Mucosa of stomach (tissue), 1 donor: ENCODE data around the gene PUM2.
A peak's percentile ranks its signal among the peaks of the same experiment; 100 is the strongest.

Experiments
- H3K27me3 ChIP-seq: one replicate; pipeline ENCODE4 v1.7.0; 2013; ENCODE audit warnings: mild to moderate bottlenecking, low read length; ENCODE audit not compliant: control insufficient read depth, insufficient read depth
- H3K36me3 ChIP-seq: one replicate; pipeline ENCODE4 v1.7.0; 2013; ENCODE audit warnings: low read length; ENCODE audit not compliant: control insufficient read depth, insufficient read depth
- H3K4me1 ChIP-seq: one replicate; pipeline ENCODE4 v1.7.0; 2013; ENCODE audit warnings: mild to moderate bottlenecking, low read length; ENCODE audit not compliant: control insufficient read depth, insufficient read depth
- H3K4me3 ChIP-seq: one replicate; pipeline ENCODE4 v1.7.0; 2013; ENCODE audit warnings: low read length
- H3K9ac ChIP-seq: one replicate; pipeline ENCODE4 v1.7.0; 2013; ENCODE audit warnings: mild to moderate bottlenecking, low read length, moderate library complexity
- H3K9me3 ChIP-seq: one replicate; pipeline ENCODE4 v1.7.0; 2013; ENCODE audit warnings: mild to moderate bottlenecking, low read length, moderate library complexity; ENCODE audit not compliant: control insufficient read depth
- donor health status: Pancreatic carcinoma.

Gene PUM2

DNA sequence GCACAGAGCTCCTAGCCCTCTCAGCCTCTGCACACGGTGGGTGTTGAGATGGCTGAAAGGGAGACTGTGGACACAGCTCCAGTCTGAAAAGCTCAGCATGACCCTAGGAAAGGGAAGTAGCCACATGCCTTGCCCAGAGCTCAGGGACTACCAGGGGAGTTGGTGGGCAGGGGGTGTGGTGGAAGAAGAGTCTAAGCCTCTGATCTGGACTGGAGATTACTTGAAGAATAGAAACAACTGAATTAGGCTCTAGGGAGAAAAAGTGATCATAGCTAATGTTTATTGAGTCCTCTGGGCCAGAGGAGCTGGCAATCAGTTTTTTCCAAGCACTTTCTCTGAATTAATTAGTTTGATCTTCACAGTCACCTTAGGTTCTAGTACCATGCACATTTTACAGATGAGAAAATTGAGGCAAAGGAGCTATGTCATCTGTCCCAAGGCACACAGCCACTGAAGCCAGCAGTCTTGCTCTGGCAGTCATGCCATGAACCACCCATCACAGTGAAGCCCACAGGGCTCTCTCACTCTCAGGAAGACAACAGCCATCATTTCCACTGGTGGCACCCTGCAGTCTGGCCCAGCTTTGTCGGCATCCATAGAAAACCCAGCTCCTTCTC, 136.0 kb downstream of the PUM2 start:
- Histone ChIP-seq H3K9me3 (no peaks in the 10 kb centered on the region), H3K4me1 (peaks cover 100% of the 10 kb centered on the region), H3K9ac (peak overlapping the region; percentile 2)

DNA sequence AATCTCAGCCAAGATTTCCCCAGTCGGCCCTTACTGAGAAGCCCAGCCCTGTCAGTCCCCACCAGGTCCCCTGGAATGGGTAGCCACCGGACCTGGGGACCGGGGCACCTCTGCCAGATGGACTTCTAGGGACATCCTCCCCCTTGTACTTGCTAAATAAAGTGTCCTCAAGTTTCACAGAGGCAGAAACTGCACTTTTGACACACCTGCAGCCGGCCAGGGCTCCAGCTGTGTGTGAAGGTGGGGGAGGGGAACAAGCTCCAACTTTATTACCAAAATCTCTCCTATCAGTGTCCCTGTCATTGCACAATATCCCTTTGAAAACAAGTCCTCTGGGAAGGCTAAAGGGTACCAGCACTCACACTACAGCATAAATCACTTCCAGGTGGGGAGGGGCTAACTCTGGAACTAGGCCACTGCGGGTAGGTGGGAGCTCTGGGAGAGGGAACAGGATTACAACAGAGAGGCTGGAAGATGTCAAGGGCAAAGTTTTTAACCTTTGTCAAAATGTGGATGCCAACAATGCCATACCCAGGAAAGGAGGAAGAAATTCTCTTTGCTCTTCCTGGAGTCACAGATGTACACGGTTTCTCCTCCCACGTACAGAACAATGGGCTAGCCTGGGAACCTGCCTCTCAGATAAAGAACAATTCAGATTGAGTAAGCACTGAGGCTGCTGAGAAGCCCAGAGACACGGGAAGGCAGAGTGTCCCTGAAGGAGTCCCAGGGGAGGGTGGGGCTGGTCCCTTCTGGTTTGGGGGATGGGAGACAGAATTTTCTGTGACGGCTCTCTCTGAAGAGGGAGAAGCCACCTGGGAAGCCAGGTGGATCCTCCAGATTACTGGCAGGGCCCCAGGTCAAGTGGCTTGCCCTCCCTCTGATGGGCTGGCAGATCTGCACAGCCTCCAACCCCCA, 136.7 kb downstream of the PUM2 start:
- Histone ChIP-seq H3K9me3 (no peaks in the 10 kb centered on the region), H3K4me1 (peaks cover 100% of the 10 kb centered on the region), H3K27me3 (no peaks in the 10 kb centered on the region), H3K4me3 (no peak overlapping the region), H3K9ac (peak overlapping the region; percentile 55), H3K36me3 (no peaks in the 10 kb centered on the region)

More for the DNA sequence above, 136.0 kb downstream of the PUM2 start:
- H3K36me3 ChIP-seq, result no peaks in the 10 kb centered on the region
- no peaks in the 10 kb centered on the region for H3K27me3 ChIP-seq
- no peak overlapping the region for H3K4me3 ChIP-seq

DNA sequence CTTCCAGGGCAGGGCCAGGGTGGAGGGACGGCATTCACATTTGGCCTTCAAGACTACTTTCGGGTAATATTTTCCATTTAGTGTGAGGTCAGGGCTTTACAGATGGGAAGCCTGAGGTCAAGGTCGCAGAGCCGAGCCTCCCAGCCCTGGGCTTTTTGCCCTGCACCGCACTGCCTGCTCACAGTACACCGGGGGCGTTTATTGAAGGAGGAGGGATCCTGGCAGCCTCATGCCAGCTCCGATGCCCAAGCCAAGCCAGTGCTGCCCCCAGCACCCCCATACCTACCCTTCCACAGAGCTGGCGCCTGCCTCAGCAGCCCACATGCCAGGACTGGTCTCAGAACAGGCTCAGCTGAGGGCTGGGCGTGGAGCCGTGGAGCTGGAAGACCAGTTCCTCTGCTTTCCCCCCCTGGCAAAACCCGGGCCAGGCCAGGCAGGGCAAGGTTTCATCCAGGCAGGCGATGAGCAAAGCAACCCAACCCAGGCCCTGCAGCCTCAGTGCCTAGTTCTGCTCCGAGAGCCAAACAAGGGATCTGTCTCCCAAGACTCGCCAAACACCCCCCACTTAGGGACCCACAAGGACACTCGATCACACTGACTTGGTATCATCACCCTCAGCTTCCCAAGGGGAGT, 137.7 kb downstream of the PUM2 start:
- Histone ChIP-seq H3K27me3 (no peaks in the 10 kb centered on the region), H3K9ac (peak overlapping the region; percentile 55), H3K36me3 (no peaks in the 10 kb centered on the region), H3K4me1 (peaks cover 100% of the 10 kb centered on the region), H3K9me3 (no peaks in the 10 kb centered on the region), H3K4me3 (peak overlapping the region; percentile 12)

DNA sequence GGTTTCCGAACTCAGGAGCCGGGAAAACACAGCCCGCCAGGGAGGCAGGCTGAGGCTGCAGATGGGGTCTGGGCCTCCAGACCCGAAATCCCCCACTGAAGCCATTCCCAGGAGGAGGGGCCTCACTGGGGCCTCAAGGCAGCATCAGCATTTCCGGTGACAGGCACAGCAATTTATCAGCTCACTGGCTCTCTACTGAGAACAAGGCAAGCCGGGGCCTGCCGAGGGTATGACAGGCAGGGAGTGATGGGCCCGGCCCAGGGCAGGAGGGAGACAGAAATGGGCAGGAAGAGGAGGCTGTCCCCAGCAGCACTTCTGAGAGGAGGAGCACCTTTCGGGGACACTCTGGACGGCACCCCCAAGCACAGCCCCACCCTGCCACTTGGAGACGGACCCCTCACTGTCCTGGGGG, 138.2 kb downstream of the PUM2 start:
- Histone ChIP-seq H3K27me3 (no peaks in the 10 kb centered on the region), H3K9ac (peak overlapping the region; percentile 55), H3K36me3 (no peaks in the 10 kb centered on the region), H3K4me3 (no peak overlapping the region), H3K9me3 (no peaks in the 10 kb centered on the region), H3K4me1 (peaks cover 100% of the 10 kb centered on the region)

- Histone ChIP-seq H3K9me3 (no peaks in the 10 kb centered on the region), H3K9ac (peak overlapping the region; percentile 55), H3K4me3 (no peak overlapping the region)
Observed at GRCh38 chr2:20211860-20212458, 138.7 kb downstream of the PUM2 start.

DNA sequence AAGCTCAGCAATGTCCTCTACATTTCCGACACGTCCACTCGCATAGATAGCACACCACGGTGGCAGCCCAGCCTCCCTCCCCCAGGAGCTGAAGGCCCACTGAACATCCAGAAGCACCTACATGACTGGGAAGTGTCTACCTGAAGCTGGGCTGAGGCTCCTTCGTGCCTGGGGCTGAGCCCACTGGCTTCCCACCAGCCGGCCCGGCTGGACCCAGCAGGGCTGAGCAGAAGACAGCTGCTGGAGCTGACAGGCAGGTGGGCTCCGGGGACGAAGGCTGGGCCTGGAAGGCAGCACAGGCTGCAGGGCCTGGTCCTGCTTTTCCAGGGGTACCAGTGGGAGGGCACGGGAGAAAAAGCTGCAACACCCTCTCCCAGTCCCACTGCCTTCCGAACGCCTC, 139.2 kb downstream of the PUM2 start:
- peak overlapping the region; percentile 57 for H3K9ac ChIP-seq
- peaks cover 100% of the 10 kb centered on the region for H3K4me1 ChIP-seq

More at GRCh38 chr2:20211860-20212458, 138.7 kb downstream of the PUM2 start:
- Histone ChIP-seq H3K27me3 (no peaks in the 10 kb centered on the region), H3K4me1 (peaks cover 100% of the 10 kb centered on the region), H3K36me3 (no peaks in the 10 kb centered on the region)

DNA sequence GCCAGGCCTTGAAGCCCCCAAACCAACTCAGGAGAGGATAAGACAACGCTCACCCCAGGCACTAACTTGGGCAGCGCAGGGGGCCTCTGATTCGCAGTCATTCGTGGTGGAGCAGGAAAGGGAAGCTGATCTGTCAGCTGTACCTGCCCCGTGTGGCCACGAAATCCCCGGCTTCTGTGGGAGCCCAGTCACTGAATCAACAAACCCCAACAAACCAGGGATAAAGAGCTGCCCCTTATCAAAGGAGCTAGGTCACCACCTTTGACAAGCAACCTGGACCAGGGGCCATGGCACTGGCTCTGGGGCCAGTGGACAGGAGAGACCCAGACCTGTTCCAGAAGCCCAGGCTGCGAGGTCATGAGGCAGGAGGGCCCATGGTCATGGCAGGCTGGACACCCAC, 140.2 kb downstream of the PUM2 start:
- Histone ChIP-seq H3K27me3 (no peaks in the 10 kb centered on the region), H3K4me3 (no peak overlapping the region), H3K4me1 (peaks cover 100% of the 10 kb centered on the region), H3K36me3 (no peaks in the 10 kb centered on the region), H3K9ac (peak overlapping the region; percentile 57), H3K9me3 (no peaks in the 10 kb centered on the region)

More for the DNA sequence above, 139.2 kb downstream of the PUM2 start:
- no peaks in the 10 kb centered on the region for H3K27me3 ChIP-seq
- no peaks in the 10 kb centered on the region for H3K36me3 ChIP-seq
- H3K4me3 ChIP-seq, result no peak overlapping the region
- H3K9me3 ChIP-seq, result no peaks in the 10 kb centered on the region

DNA sequence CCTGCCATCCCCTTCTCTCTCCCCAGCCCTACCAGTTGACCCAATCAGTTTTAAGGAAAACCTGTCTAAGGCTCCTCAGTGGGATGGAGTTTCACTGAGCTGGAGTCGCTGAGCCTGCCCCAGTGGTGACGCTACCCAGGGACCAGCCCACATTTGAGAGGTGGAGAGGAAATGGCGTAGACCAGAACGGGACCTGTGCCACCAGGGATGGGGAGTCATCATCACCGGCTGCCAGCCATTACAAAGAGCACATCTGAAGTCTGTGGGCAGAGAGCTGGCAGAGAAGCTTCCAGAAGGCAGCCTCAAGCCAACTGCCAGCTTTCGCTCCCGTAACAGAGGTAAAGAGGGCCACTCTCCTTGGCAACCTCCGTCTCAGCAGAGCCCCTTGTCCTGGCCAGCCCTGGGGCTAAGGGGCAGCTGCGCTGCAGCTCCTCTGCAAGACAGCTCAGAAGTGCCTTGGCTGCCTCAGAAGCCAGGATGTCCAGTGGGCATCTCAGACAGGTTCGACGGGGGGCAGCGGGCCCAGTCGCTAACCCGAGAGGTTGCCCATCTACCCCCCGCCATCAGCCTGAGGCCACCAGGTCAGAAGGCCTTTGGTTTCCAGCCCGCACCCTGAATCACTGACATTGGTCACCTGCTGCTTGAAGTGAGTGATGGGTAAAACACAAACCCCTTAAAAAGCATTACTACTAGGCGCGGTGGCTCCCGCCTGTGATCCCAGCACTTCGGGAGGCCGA, 141.1 kb downstream of the PUM2 start:
- no peaks in the 10 kb centered on the region for H3K27me3 ChIP-seq
- H3K36me3 ChIP-seq, result no peaks in the 10 kb centered on the region
- no peak overlapping the region for H3K4me3 ChIP-seq
- H3K4me1 ChIP-seq, result peaks cover 100% of the 10 kb centered on the region
- no peaks in the 10 kb centered on the region for H3K9me3 ChIP-seq
- peak overlapping the region; percentile 68 for H3K9ac ChIP-seq

- peak overlapping the region; percentile 68 for H3K9ac ChIP-seq
- H3K9me3 ChIP-seq, result no peaks in the 10 kb centered on the region
- no peak overlapping the region for H3K4me3 ChIP-seq
- peaks cover 6% of the 10 kb centered on the region for H3K36me3 ChIP-seq
- no peaks in the 10 kb centered on the region for H3K27me3 ChIP-seq
- peaks cover 90% of the 10 kb centered on the region for H3K4me1 ChIP-seq
Observed at GRCh38 chr2:20208476-20208859, 142.2 kb downstream of the PUM2 start.

GRCh38 chr2:20207051-20207450, 143.6 kb downstream of the PUM2 start:
- Histone ChIP-seq H3K9ac (peak overlapping the region; percentile 40), H3K9me3 (no peaks in the 10 kb centered on the region), H3K4me3 (no peak overlapping the region), H3K36me3 (peaks cover 11% of the 10 kb centered on the region), H3K4me1 (peaks cover 75% of the 10 kb centered on the region), H3K27me3 (no peaks in the 10 kb centered on the region)

DNA sequence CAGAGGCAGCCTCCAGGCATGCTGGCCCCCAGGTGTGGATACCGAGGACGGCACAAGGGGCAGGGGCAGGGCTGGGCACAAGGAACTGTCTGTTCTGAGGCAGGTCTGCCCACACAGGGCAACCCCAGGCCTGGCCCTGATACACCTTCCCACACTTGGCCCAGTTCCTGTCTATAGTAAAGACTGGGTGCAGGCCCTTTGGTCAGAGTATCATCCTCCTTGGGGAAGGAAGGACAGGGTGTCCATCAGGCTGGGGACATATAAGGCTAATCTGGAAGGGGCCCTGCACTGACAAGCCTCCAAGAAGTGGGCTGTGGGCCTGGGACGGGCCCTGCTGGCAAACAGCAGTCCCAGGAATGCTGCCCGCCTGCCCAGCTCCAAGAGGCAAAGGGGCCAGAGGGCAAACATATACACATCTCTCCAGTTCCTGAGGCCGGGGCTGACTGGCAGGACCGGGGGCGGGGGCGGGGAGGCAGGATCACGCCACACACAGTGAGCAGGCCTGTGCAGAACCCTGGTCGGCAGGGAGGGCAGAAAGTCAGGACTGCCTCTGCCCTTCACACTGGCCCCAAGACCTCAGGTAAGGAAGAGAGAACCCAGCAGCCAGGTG, 144.6 kb downstream of the PUM2 start:
- Histone ChIP-seq H3K27me3 (no peaks in the 10 kb centered on the region), H3K9me3 (no peaks in the 10 kb centered on the region), H3K4me3 (no peak overlapping the region), H3K36me3 (peaks cover 14% of the 10 kb centered on the region), H3K9ac (peak overlapping the region; percentile 40), H3K4me1 (peaks cover 67% of the 10 kb centered on the region)
